ENCODE measurements around the gene NUDT4.
"Not testable (repeated sequence)": the region's sequence is repeated elsewhere in the genome, so short reads cannot be mapped to it uniquely, and the experiment has no call there.

The NUDT4 gene

GRCh38 chr12:93368766-93369165, 9.0 kb upstream of the NUDT4 start:
- DNase-seq (ENCODE audit: low spot score): no peak

GRCh38 chr12:93369505-93369904, 8.2 kb upstream of the NUDT4 start:
- no peak for DNase-seq (ENCODE audit: low spot score)

DNA sequence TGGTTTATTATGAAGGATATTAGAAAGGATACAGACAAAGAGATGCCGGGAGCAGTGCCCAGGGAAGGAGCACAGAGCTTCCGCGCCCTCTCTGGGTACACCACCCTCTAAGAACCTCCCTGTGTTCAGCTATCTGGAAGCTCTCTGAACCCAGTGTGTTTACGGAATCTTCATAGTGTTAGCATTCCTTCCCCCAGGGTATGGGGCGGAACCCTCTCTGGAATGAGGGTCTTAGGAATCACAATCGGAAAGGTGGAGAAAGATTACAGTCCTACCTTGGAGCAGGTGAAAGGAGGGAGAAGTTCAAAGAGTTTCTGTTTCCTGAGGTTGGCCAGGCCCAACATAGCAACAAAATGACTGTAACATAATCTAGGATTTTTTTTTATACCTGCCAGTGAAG, 6.8 kb upstream of the NUDT4 start:
- DNase-seq (ENCODE audit: low spot score): no peak

- peak; percentile 42 for DNase-seq (ENCODE audit: low spot score)
Observed at GRCh38 chr12:93373961-93374656, 3.6 kb upstream of the NUDT4 start.

GRCh38 chr12:93375906-93376305, 1.8 kb upstream of the NUDT4 start:
- DNase-seq (ENCODE audit: low spot score): no peak

GRCh38 chr12:93376436-93377251, 1.1 kb upstream of the NUDT4 start:
- peak; percentile 32 for DNase-seq (ENCODE audit: low spot score)

DNA sequence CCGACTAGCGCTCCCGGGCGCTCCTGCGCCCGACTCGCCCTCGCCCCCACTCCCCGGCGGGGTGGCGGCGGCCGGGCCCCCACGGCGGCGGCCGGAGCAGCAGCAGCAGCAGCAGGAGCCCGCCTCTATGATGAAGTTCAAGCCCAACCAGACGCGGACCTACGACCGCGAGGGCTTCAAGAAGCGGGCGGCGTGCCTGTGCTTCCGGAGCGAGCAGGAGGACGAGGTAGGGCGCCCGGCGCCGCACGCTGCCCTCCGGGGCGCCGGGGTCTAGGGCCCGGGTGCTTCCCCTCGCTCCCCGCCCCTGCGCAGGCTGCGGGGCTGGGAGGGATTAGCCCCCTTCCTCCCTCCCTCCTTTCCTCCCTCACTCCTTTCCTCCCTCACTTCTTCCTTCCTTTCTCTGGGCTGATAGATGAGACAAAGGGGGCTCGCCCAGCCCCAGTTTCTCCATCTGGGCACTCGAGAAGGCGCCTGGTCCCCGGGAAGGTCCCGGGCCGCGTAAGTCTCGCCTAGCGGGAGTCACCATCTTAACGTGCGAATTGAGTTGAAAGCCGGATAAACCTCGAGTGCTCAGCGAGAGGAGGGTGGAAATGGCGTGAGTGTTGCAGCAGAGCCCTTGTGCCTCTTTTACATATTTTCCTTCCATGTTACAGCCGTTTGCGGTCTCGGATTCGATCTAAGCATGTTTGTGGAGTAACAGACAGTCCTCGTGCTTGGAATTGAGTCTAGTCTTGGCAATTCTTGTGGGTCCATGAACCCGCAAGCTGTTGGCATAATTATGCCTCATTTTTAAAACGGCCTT, 672 bp downstream of the NUDT4 start:
- DNase-seq (ENCODE audit: low spot score): peak; percentile 41

- no peak for DNase-seq (ENCODE audit: low spot score)
Observed at GRCh38 chr12:93378998-93379325, 1.2 kb downstream of the NUDT4 start.

DNA sequence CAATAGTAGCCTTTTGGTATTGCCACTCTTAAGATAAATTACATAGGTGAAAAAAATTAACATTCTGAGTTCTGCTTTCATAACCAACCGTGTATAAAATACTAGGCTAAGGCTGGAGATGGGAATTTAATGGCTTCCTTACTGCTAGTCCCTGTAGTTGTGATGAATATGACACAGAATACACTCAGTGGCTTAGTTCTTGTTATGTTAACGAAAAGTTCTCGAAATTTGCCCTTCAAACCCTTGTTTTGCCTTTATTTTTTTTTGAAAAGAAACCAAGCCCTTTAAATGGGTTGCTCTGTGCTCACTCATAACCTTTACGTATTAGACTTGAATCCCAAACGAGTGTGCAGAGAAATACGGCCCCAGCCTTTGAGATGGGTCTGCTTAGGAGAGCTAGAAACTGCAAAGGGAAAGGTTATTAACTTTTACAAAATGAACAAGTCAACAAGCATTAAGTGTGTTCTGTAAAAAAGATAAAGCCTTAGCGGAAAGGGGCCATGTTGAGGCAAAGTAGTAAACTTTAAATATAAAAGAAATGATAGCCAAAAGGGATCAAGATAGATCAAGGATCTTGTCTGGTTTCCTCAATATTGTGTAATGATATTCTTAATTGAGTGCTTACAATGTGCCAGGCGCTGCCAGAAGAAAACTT, 1.7 kb downstream of the NUDT4 start:
- DNase-seq (ENCODE audit: low spot score): no peak

GRCh38 chr12:93379981-93380361, 2.2 kb downstream of the NUDT4 start:
- no peak for DNase-seq (ENCODE audit: low spot score)

DNA sequence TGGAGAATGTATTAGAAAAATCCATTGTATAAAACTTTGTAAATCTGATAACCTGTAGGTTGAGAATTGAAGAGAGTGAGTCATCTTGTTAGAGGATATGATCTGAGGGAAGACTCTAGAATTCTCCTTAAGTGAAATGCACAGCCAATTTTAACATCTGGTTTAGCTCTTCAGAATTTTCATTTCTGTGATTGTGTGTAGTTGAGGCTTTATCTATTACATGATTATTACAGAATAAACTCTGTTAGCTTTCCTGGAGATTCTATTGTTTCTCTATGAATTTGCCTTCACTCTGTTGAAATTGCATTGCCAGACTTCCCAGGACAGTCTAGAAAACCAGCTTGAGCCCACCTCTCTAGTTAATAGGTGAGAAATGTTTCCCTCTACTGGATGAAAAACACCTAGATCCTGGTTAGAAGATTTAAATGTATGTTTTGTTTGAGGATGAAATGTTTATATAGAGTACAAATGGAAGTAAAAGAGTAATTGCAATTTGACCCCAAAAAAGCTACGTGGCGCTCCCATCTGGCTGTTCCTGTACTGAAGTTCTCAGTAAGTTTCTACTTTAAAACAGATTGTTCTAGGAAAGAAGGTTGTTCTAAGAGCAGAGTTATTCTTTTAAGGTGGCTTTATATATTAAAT, 2.9 kb downstream of the NUDT4 start:
- DNase-seq (ENCODE audit: low spot score): no peak

- no peak for DNase-seq (ENCODE audit: low spot score)
Observed at GRCh38 chr12:93381161-93381975, 3.6 kb downstream of the NUDT4 start.

GRCh38 chr12:93381976-93382437, 4.3 kb downstream of the NUDT4 start:
- not testable (repeated sequence) for DNase-seq (ENCODE audit: low spot score)

- DNase-seq (ENCODE audit: low spot score): no peak
Observed at GRCh38 chr12:93387780-93388179, 10.1 kb downstream of the NUDT4 start.

DNA sequence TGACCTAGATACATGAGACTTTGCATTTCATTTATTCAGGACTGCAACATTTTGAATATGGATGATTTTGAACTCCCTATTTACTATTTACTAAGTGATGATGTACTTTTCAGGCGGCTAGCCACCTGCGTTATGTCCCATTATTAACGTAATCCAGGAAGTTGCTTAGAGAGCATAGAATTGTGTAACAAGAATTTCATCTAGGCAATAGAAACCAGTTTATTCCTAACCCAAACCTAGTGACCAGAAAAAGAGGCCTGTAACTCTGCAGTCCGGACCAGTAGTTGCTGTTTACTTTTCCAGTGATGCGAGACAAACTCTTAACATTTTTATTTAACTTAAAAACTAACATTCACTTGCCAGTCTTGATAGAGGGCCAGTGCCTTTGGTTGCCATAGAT, 12.3 kb downstream of the NUDT4 start:
- no peak for DNase-seq (ENCODE audit: low spot score)

DNA sequence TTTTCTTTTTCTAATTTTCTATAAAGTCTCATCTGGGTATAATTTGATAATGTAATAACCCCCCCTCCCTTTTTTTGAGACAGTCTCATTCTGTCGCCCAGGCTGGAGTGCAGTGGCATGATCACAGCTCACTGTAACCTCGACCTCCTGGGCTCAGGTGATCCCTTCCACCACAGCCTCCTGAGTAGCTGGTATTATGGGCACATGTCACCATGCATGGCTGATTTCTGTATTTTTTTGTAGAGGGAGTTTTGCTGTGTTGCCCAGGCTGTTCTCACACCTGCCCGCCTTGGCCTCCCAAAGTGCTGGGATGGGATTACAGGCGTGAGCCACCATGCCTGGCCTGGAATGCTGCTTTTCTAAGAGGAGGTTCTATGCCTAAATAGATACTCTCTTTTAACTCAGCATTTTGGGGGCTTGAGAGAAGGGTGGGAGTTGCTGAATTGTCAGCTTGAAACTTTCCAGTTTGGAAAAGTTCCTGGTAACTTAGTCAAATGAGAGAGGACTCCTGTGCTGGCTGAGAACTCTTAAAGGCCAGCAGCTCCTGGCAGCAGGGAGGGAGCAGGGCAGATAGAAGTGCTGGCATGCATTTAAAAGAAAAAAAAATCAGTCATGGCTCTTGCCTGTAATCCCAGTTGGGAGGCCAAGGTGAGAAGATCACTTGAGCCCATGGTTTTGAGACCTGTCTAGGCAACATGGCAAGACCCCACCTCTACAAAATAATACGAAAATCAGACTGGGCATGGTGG, 13.0 kb downstream of the NUDT4 start:
- DNase-seq (ENCODE audit: low spot score): no peak

DNA sequence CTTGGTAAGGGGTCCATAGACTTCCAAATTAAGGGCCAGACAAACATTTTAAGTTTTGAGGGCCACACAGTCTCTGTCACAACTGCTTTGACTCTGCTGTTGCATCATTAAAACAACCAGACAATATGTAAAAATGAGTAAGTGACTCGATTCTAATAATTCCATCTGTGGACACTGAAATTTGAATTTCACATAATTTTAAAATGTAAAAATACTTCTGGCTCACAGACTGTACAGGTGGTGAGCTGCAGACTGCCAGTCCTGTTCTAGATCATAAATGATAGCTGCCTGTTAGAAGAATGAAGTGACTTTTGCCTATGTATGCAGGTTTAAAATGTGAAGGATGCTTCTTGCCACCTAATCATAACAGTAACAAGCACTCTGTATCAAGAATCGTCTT, 15.7 kb downstream of the NUDT4 start:
- no peak for DNase-seq (ENCODE audit: low spot score)

GRCh38 chr12:93397412-93397811, 19.7 kb downstream of the NUDT4 start:
- no peak for DNase-seq (ENCODE audit: low spot score)

GRCh38 chr12:93399183-93399863, 21.6 kb downstream of the NUDT4 start:
- not testable (repeated sequence) for DNase-seq (ENCODE audit: low spot score)
